Kidney epithelial cell (primary cell): Measurements from ENCODE around the gene FAM131C. TPM values are rescaled to one million over a fixed set of nuclear protein-coding genes. Genes with fewer than 3 reads are reported as not detected.
A peak's percentile ranks its signal among the peaks of the same experiment; 100 is the strongest.

Experiments
- DNase-seq: peaks from one replicate; pipeline ENCODE4 v3.0.0-alpha.2; 2010; ENCODE audit warnings: low read depth
- H3K27me3 ChIP-seq: 2 replicates; pipeline ENCODE4 v1.6.0; 2011; ENCODE audit warnings: low read length; ENCODE audit not compliant: control insufficient read depth, insufficient read depth
- H3K36me3 ChIP-seq: 2 replicates; pipeline ENCODE4 v1.5.1; 2011; ENCODE audit warnings: low read length; ENCODE audit not compliant: control insufficient read depth, insufficient read depth
- H3K4me3 ChIP-seq: 2 replicates; pipeline ENCODE4 v1.5.1; 2011; ENCODE audit warnings: low read depth, mild to moderate bottlenecking, control low read depth, low read length
- total RNA-seq: library from RNA; depleted of rRNA; stranded (reverse); fragments of >200 nt; gene quantifications from 2 replicates; pipeline ENCODE4 v1.2.3, GENCODE V29; 2015
- TF ChIP-seq, protein P1 (sequence below): IDR thresholded peaks from 2 replicates; pipeline ENCODE4 v1.5.1; 2011; ENCODE audit warnings: mild to moderate bottlenecking, moderate library complexity, low read length, control low read depth, inconsistent platforms; ENCODE audit not compliant: insufficient read depth, poor library complexity, severe bottlenecking

The FAM131C gene
- total RNA-seq, 1 donor from 2014 or later, result 0.46 TPM

DNA sequence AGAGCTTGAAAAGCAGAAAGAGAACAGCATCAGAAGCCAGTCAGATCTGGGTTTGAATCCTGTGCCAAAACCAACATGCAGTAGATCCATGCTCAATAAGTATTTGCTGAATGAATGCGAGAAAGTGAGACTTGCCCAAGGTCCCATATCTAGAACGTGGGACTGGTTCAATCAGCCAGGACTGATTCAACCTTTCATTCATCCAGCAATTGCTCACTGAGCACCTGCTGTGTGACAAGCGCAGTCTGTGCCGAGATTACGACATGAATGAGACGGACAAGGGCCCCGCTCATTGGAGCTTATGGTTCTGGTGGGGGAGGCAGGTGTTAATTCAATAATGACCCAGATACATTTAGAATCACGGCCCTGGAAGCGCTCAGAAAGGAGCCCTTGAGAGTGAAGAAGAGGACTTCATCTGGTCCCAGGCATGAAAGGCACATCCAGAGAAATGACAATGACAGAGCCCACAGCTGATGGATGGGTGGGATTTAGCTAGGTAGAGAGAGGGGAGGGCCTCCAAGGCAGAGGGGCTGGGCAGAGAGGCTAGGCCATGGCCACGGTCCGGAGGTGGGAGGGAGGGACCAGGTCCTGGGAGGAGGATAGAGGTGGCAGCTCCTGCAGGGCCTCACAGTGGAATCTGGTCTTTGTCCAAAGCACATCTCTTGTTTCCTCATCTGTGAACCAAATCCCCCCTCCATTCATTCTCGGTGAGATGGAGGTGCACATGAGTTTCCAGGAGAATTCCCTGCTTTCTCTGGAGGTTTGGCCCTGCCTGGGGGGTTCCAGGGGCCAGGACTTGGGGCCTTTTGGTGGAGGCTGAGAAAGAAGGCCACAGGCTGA, 4.2 kb upstream of the FAM131C start:
- no peak for DNase-seq
- H3K27me3 ChIP-seq, result peaks cover 2% of the 10 kb centered on the region
- H3K4me3 ChIP-seq, result no peak overlapping the region
- no peaks in the 10 kb centered on the region for H3K36me3 ChIP-seq
- TF ChIP-seq, protein P1, sequence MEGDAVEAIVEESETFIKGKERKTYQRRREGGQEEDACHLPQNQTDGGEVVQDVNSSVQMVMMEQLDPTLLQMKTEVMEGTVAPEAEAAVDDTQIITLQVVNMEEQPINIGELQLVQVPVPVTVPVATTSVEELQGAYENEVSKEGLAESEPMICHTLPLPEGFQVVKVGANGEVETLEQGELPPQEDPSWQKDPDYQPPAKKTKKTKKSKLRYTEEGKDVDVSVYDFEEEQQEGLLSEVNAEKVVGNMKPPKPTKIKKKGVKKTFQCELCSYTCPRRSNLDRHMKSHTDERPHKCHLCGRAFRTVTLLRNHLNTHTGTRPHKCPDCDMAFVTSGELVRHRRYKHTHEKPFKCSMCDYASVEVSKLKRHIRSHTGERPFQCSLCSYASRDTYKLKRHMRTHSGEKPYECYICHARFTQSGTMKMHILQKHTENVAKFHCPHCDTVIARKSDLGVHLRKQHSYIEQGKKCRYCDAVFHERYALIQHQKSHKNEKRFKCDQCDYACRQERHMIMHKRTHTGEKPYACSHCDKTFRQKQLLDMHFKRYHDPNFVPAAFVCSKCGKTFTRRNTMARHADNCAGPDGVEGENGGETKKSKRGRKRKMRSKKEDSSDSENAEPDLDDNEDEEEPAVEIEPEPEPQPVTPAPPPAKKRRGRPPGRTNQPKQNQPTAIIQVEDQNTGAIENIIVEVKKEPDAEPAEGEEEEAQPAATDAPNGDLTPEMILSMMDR, result no peak

DNA sequence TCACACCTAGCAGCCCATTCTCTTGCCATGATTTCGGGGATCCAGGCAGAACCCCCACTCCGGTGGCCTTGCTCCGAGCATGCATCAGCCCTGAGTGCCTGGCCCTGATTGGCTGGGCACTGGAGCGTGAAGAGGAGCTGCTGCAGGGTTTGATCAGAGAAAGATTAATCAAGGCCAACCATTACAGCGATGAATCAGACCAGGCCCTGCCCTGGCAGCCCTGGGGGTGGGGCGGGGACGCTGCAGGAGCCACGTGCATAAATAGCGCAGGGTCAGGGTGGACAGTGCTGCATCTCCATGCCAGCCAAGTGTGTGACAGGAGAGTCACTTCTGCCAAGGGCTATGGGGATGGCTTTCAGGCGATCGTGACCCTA, 3.4 kb upstream of the FAM131C start:
- Histone ChIP-seq H3K4me3 (no peak overlapping the region), H3K36me3 (no peaks in the 10 kb centered on the region), H3K27me3 (peaks cover 2% of the 10 kb centered on the region)
- DNase-seq, result peak; percentile 67
- TF ChIP-seq, protein P1, result no peak

DNA sequence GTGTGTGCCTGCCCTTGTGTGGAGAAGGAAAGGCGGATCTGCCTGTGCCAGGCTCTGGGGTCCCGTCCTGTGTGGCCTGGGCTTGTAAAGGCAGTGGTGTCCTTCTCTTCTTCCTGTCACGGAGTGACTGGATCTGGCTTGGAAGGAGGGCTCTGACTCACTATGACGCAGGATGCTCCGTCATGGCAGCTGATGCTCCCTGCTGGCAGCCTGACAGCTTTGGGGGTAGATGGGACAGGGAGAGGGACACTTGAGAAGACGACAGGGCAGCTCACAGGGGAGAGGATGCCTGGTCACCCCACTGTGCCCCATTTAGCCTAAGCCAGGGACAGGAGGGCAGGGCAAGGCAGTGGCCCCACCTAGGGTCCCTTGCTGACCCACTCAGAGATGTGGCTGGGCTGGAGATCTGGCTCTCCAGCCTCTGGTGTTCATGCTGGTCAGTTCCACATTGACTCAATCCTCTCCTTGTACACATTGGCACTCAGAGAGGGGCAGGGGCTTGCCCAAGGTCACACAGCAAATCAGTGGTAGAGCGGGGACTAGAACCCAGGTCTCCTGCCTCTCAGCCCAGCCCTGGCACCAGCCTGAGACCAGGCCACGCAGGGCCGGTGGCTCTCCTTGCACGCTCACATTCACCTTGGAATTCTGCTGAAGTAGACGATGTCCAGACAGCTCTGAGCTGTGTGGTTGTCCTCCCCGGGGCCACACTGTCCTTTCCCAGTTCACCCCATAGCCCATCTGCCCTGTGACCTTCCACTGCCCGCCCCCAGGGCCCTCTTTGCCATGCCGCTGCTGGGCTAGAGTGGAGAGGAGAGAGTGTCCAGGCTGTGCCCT, 2.8 kb upstream of the FAM131C start:
- DNase-seq, result peak; percentile 70
- H3K36me3 ChIP-seq, result no peaks in the 10 kb centered on the region
- H3K27me3 ChIP-seq, result peaks cover 2% of the 10 kb centered on the region
- TF ChIP-seq, protein P1, result no peak
- H3K4me3 ChIP-seq, result no peak overlapping the region

DNA sequence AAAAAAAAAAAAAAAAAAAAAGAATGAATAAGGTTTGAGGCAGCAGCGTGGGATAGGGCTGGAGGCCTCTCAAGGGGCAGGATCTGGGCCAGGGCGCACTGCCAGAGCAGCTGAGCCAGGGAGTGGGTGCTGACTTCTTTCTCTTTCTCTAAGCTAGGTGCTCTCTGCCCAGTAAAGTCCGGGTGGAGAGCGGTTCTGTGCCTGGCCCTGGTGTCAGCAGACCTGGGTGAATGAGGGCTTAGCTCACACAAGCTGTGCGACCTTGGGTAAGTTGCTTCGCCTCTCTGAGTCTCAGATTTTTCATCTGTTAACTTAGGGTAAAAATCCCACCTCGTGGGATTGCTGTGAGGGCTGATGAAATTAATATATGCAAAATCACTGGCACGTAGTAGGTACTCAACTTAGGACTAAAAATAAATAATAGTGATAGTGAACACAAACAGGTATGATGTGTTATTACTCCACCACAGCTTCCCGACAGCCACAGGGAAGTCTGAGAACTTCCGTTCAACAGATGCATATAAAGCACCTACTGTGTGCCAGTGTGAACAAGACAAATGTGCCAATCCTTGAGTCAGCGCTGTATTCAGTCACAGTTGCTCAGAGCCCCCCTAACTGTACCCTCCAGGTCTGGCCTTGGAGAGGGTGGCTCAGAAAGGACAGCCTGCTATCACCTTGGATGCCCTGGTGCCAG, 2.0 kb upstream of the FAM131C start:
- peaks cover 2% of the 10 kb centered on the region for H3K27me3 ChIP-seq
- no peaks in the 10 kb centered on the region for H3K36me3 ChIP-seq
- H3K4me3 ChIP-seq, result no peak overlapping the region
- TF ChIP-seq, protein P1, result no peak
- no peak for DNase-seq

DNA sequence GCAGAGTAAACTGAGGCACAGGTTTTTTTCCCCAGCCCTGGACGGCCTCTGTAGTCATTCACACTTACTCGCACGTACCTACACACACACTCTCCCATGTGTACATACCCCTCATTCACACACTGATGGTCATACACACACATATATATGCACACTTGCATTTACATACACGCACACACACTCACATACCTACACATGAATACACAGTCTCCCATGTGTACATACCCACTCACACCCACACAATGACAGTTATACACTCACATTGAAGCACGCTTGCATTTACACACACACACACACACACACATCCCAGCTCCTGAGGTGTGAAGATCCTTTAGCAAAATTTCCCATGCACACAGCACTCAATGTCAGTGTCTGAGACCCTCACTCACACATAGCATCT, 766 bp upstream of the FAM131C start:
- Histone ChIP-seq H3K27me3 (peaks cover 2% of the 10 kb centered on the region), H3K4me3 (no peak overlapping the region), H3K36me3 (no peaks in the 10 kb centered on the region)
- no peak for DNase-seq
- TF ChIP-seq, protein P1, result no peak
